Fibroblast of pulmonary artery (primary cell): ENCODE data around the gene TRIP12.
"Not testable (repeated sequence)": the region's sequence is repeated elsewhere in the genome, so short reads cannot be mapped to it uniquely, and the experiment has no call there.

ENCODE experiments used
- DNase-seq: peaks from one replicate; pipeline ENCODE4 v3.0.0-alpha.2; 2010; ENCODE audit warnings: low read depth
- H3K4me3 ChIP-seq: replicated peaks from 2 replicates; pipeline ENCODE4 v1.5.1; 2011; ENCODE audit warnings: low read depth, mild to moderate bottlenecking, control low read depth, low read length, moderate library complexity
- CTCF ChIP-seq: IDR thresholded peaks from 2 replicates; pipeline ENCODE4 v1.5.1; 2011; ENCODE audit warnings: mild to moderate bottlenecking, control low read depth, low read length, inconsistent platforms; ENCODE audit errors: missing control alignments

Gene TRIP12

DNA sequence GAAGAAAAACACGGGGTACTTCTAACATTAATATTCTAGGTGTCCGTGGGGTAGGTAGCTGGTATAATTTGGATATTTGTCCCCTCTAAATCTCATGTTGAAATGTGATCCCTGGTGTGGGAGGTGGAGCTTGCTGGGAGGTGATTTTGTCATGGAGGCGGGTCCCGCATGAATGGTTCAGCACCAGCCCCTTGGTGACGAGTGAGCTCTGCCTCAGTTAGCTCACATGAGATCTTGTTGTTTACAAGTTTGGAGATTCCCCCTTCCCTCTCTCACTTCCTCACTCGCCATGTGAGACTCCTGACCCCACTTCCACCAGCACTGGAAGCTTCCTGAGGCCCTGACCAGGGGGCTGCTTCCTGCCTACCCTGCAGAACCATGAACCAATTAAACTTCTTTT, 172.0 kb downstream of the TRIP12 start:
- no peak for DNase-seq
- H3K4me3 ChIP-seq: no peak overlapping the region
- TF ChIP-seq CTCF: no peak

- DNase-seq: no peak
- no peak for TF ChIP-seq CTCF
- H3K4me3 ChIP-seq: no peak overlapping the region
Measured at GRCh38 chr2:229748950-229749349, 172.9 kb downstream of the TRIP12 start.

GRCh38 chr2:229742691-229743090, 179.1 kb downstream of the TRIP12 start:
- DNase-seq, H3K4me3 ChIP-seq: not testable (repeated sequence)

DNA sequence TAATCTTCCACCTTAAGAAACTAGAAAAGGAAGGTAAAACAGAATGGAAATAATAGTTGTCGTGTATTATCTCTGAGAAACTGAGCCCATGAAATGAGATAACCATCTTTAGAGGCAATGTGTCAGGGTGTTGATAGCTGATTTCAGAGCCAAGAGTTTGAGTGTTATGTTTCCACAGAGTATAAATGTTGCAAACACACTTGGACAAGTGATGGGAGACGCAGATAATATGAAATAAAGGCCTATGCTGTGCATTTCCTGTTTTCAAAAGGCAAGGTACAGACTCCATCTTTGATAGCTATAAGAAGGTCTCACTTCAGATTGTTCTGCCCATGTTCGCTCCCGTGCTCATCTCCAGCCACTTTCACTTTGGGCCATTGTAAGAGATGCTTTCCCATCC, 181.5 kb downstream of the TRIP12 start:
- DNase-seq: no peak
- H3K4me3 ChIP-seq: no peak overlapping the region
- TF ChIP-seq CTCF: no peak

DNA sequence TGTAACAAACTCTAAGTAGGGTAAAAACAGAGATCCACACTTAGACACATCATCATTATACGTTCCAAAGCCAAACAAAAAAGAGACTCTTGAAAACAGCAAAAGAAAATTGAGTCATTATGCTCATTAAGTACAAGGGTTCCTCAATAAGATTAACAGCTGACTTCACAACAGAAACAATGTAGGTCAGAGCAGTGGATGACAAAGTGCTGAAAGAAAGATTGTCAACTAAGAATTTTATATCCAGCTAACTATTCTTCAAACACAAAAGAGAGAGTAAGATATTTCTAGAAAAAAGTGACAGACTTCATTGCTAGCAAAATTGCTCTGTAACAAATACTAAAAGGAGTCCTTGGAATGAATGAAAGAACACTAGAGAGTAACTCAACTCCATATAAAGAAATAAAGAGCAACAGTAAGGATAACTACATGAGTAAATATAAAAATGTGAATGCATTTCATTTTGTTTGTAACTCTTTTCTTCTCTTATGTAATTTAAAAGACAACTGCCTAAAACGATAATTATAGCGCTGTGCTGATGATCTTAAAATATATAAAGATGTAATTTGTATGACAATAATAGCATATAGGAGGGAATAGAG, 183.7 kb downstream of the TRIP12 start:
- DNase-seq: no peak
- no peak for TF ChIP-seq CTCF
- no peak overlapping the region for H3K4me3 ChIP-seq

DNA sequence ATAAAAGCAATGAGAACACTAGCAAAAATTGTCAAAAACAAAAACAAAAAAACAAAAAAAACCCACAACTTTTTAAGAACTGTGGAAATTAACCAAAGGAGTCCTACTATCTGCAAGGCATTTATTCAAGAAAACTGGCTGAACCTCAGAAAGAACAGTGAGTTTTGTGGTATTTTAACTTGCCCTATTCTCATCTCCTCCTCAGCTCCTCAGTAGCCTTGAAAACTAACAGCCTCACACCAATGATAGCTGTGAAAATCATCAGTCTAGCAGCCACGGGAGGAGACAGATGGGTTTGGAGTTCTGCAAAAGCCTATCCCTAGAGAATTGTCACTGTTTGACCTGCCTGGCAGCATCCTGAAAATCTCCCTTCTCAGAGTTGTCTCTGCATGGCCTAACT, 187.4 kb downstream of the TRIP12 start:
- no peak for TF ChIP-seq CTCF
- no peak overlapping the region for H3K4me3 ChIP-seq
- DNase-seq: no peak

- no peak for DNase-seq
- no peak overlapping the region for H3K4me3 ChIP-seq
- no peak for TF ChIP-seq CTCF
Measured at GRCh38 chr2:229733611-229734245, 188.1 kb downstream of the TRIP12 start.
